HL-60 (cell line): ENCODE data around the gene ADGRL3.

Experiments used
- DNase-seq, 2 experiments: peaks; one replicate each; pipeline ENCODE4 v3.0.0-alpha.2; 2010 to 2020; ENCODE audit warnings: low read depth in 1 of 2, low spot score in 1 of 2
- H3K27ac ChIP-seq: fragments of 250-450 bp; sonication (Bioruptor Pico); replicated peaks from 2 replicates; pipeline ENCODE4 v1.5.1; 2020; ENCODE audit warnings: mild to moderate bottlenecking, moderate library complexity
- H3K27me3 ChIP-seq: fragments of 250-450 bp; sonication (Bioruptor Pico); 2 replicates; pipeline ENCODE4 v1.5.1; 2021; ENCODE audit warnings: mild to moderate bottlenecking, moderate library complexity; ENCODE audit not compliant: insufficient read depth, poor library complexity, severe bottlenecking
- H3K4me3 ChIP-seq: replicated peaks from 2 replicates; pipeline ENCODE4 v1.5.1; 2011; ENCODE audit warnings: mild to moderate bottlenecking, control low read depth, low read length; ENCODE audit not compliant: insufficient read depth
- GABPA ChIP-seq: IDR thresholded peaks from 2 replicates; pipeline ENCODE4 v1.6.1; 2012; ENCODE audit warnings: low read depth
- POLR2AphosphoS5 ChIP-seq: IDR thresholded peaks from 2 replicates; pipeline ENCODE4 v1.6.1; 2012; ENCODE audit warnings: low read depth
- SPI1 ChIP-seq: IDR thresholded peaks from 2 replicates; pipeline ENCODE4 v1.6.1; 2012; ENCODE audit warnings: low read depth, mild to moderate bottlenecking, borderline replicate concordance
- TF ChIP-seq, protein P1 (sequence below): IDR thresholded peaks from one replicate; pipeline ENCODE4 v1.5.1; 2011; ENCODE audit warnings: low read length, control low read depth, inconsistent platforms; ENCODE audit not compliant: insufficient read depth
- TF ChIP-seq, protein P2 (sequence below): IDR thresholded peaks from 2 replicates; pipeline ENCODE4 v1.6.1; 2012; ENCODE audit warnings: low read depth; ENCODE audit not compliant: insufficient replicate concordance

The ADGRL3 gene

DNA sequence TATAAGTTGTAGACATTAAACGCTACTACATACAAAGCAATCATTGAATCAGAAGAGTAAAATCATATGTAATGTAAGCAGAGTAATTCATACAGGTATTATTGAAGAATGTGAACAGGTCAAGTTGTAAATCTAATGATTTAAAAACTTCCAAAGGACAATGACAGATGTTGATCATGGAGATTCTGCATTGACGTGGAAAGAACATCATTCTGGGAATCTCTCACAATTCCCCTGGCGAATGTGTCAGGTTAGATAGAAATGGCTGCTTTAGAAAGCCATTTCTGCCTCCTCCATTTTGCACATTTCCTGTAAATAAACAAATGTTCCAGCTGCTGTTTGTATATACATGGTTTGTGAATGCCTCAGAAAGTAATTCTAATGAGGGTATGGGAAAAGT, 719.4 kb downstream of the ADGRL3 start:
- DNase-seq, result no peak
- TF ChIP-seq POLR2AphosphoS5, result no peak
- TF ChIP-seq, protein P1, sequence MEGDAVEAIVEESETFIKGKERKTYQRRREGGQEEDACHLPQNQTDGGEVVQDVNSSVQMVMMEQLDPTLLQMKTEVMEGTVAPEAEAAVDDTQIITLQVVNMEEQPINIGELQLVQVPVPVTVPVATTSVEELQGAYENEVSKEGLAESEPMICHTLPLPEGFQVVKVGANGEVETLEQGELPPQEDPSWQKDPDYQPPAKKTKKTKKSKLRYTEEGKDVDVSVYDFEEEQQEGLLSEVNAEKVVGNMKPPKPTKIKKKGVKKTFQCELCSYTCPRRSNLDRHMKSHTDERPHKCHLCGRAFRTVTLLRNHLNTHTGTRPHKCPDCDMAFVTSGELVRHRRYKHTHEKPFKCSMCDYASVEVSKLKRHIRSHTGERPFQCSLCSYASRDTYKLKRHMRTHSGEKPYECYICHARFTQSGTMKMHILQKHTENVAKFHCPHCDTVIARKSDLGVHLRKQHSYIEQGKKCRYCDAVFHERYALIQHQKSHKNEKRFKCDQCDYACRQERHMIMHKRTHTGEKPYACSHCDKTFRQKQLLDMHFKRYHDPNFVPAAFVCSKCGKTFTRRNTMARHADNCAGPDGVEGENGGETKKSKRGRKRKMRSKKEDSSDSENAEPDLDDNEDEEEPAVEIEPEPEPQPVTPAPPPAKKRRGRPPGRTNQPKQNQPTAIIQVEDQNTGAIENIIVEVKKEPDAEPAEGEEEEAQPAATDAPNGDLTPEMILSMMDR, result no peak
- no peak for TF ChIP-seq SPI1
- TF ChIP-seq, protein P2, sequence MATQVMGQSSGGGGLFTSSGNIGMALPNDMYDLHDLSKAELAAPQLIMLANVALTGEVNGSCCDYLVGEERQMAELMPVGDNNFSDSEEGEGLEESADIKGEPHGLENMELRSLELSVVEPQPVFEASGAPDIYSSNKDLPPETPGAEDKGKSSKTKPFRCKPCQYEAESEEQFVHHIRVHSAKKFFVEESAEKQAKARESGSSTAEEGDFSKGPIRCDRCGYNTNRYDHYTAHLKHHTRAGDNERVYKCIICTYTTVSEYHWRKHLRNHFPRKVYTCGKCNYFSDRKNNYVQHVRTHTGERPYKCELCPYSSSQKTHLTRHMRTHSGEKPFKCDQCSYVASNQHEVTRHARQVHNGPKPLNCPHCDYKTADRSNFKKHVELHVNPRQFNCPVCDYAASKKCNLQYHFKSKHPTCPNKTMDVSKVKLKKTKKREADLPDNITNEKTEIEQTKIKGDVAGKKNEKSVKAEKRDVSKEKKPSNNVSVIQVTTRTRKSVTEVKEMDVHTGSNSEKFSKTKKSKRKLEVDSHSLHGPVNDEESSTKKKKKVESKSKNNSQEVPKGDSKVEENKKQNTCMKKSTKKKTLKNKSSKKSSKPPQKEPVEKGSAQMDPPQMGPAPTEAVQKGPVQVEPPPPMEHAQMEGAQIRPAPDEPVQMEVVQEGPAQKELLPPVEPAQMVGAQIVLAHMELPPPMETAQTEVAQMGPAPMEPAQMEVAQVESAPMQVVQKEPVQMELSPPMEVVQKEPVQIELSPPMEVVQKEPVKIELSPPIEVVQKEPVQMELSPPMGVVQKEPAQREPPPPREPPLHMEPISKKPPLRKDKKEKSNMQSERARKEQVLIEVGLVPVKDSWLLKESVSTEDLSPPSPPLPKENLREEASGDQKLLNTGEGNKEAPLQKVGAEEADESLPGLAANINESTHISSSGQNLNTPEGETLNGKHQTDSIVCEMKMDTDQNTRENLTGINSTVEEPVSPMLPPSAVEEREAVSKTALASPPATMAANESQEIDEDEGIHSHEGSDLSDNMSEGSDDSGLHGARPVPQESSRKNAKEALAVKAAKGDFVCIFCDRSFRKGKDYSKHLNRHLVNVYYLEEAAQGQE, result no peak
- TF ChIP-seq GABPA, result no peak
- no peak overlapping the region for H3K4me3 ChIP-seq
- H3K27me3 ChIP-seq, result no peaks in the 10 kb centered on the region
- H3K27ac ChIP-seq, result no peak overlapping the region

- TF ChIP-seq POLR2AphosphoS5 (no peak), SPI1 (no peak), GABPA (no peak)
- TF ChIP-seq, protein P1, result no peak
- TF ChIP-seq, protein P2, result no peak
- H3K4me3 ChIP-seq, result no peak overlapping the region
- H3K27ac ChIP-seq, result no peak overlapping the region
- DNase-seq, result no peak
- H3K27me3 ChIP-seq, result no peaks in the 10 kb centered on the region
Measured at GRCh38 chr4:61921920-61922319, 721.8 kb downstream of the ADGRL3 start.

- TF ChIP-seq GABPA, result no peak
- no peak for TF ChIP-seq POLR2AphosphoS5
- TF ChIP-seq, protein P2, result no peak
- TF ChIP-seq, protein P1, result no peak
- TF ChIP-seq SPI1, result no peak
- Histone ChIP-seq H3K4me3 (no peak overlapping the region), H3K27ac (no peak overlapping the region), H3K27me3 (no peaks in the 10 kb centered on the region)
- DNase-seq, result no peak
Measured at GRCh38 chr4:61922766-61923165, 722.6 kb downstream of the ADGRL3 start.
